Breast epithelium (tissue), 4 donors: ENCODE data around the gene BACE1. TPM values are rescaled to one million over a fixed set of nuclear protein-coding genes. Genes with fewer than 3 reads are reported as not detected.
"Not testable (repeated sequence)": the region's sequence is repeated elsewhere in the genome, so short reads cannot be mapped to it uniquely, and the experiment has no call there.

Experiments
- DNase-seq, 2 donors: peaks; one replicate each; pipeline ENCODE4 v3.0.0-alpha.2; 2019; ENCODE audit warnings: low spot score in 2 of 2
- H3K27ac ChIP-seq, 2 donors: fragments of 200-600 bp; sonication (generic) in 1 of 2; one replicate each; pipeline ENCODE4 v1.5.1; 2016 to 2019; ENCODE audit warnings: mild to moderate bottlenecking in 1 of 2
- H3K27me3 ChIP-seq, 2 donors: fragments of 200-600 bp; sonication (generic) in 1 of 2; one replicate each; pipeline versions ENCODE4 v1.5.1 to v1.6.0; 2017 to 2019; ENCODE audit warnings: control low read depth in 1 of 2, mild to moderate bottlenecking in 1 of 2
- H3K36me3 ChIP-seq: fragments of 200-600 bp; one replicate; pipeline ENCODE4 v1.5.1; 2019
- H3K4me1 ChIP-seq, 2 donors: fragments of 200-600 bp; sonication (generic); one replicate each; pipeline ENCODE4 v1.5.1; 2016 to 2019; ENCODE audit warnings: control low read depth in 1 of 2
- H3K4me3 ChIP-seq, 3 donors: fragments of 200-600 bp; sonication (generic); 1 replicate in 2 of 3; 2 replicates in 1 of 3; pipeline ENCODE4 v1.5.1; 2016 to 2019; ENCODE audit warnings: mild to moderate bottlenecking in 3 of 3, moderate library complexity in 2 of 3
- H3K9me3 ChIP-seq, 2 donors: fragments of 200-600 bp; sonication (generic) in 1 of 2; one replicate each; pipeline ENCODE4 v1.5.1; 2016 to 2019; ENCODE audit warnings: control low read depth in 1 of 2
- CTCF ChIP-seq, 3 donors: fragments of 450-650 bp; IDR thresholded peaks; one replicate each; pipeline ENCODE4 v1.5.1; 2016 to 2017; ENCODE audit warnings: antibody characterized with exemption in 3 of 3, mild to moderate bottlenecking in 3 of 3, moderate library complexity in 3 of 3
- POLR2A ChIP-seq: fragments of 450-650 bp; IDR thresholded peaks from one replicate; pipeline ENCODE4 v1.6.1; 2016; ENCODE audit warnings: antibody characterized with exemption, mild to moderate bottlenecking, moderate library complexity
- POLR2AphosphoS5 ChIP-seq, 3 donors: sonication (generic); formaldehyde crosslinking; IDR thresholded peaks; one replicate each; pipeline ENCODE4 v1.6.1; 2017; ENCODE audit warnings: antibody characterized with exemption in 3 of 3
- intact Hi-C: fragments of 100-400 bp; cut with DNase I; formaldehyde crosslinking; loops from one replicate; pipeline ENCODE4 v1.15.1; 2023; ENCODE audit warnings: low total_unique reads
- total RNA-seq, 3 donors: library from RNA; depleted of rRNA; stranded (reverse); fragments of >200 nt; gene quantifications; one replicate each; pipeline ENCODE4 v1.1.0, GENCODE V29; 2016

The BACE1 gene
- total RNA-seq, 3 donors from 2014 or later: 17.4 to 26.9 (median 17.9) TPM

- H3K4me3 ChIP-seq: no peak overlapping the region
- no peaks in the 10 kb centered on the region for H3K36me3 ChIP-seq
- TF ChIP-seq POLR2AphosphoS5 (IDR thresholded peaks at IDR 0.05) (no peak), CTCF (IDR thresholded peaks at IDR 0.05) (no peak), POLR2A (no peak)
- H3K27me3 ChIP-seq: no peaks in the 10 kb centered on the region
- H3K27ac ChIP-seq: no peak overlapping the region
- intact Hi-C loops: no loop called here
- no peaks in the 10 kb centered on the region for H3K4me1 ChIP-seq
- H3K9me3 ChIP-seq: no peaks in the 10 kb centered on the region
- DNase-seq: no peak
These were observed 36.2 kb downstream of the BACE1 start for GRCh38 chr11:117279711-117280376.

GRCh38 chr11:117278347-117278746 lies 37.7 kb downstream of the BACE1 start:
- Histone ChIP-seq H3K27ac (no peak overlapping the region), H3K27me3 (no peaks in the 10 kb centered on the region), H3K36me3 (no peaks in the 10 kb centered on the region), H3K4me3 (no peak overlapping the region), H3K4me1 (no peaks in the 10 kb centered on the region), H3K9me3 (no peaks in the 10 kb centered on the region)
- intact Hi-C loops: no loop called here
- no peak for TF ChIP-seq POLR2AphosphoS5 (IDR thresholded peaks at IDR 0.05)
- TF ChIP-seq POLR2A: no peak
- no peak for TF ChIP-seq CTCF (IDR thresholded peaks at IDR 0.05)
- no peak for DNase-seq

DNA sequence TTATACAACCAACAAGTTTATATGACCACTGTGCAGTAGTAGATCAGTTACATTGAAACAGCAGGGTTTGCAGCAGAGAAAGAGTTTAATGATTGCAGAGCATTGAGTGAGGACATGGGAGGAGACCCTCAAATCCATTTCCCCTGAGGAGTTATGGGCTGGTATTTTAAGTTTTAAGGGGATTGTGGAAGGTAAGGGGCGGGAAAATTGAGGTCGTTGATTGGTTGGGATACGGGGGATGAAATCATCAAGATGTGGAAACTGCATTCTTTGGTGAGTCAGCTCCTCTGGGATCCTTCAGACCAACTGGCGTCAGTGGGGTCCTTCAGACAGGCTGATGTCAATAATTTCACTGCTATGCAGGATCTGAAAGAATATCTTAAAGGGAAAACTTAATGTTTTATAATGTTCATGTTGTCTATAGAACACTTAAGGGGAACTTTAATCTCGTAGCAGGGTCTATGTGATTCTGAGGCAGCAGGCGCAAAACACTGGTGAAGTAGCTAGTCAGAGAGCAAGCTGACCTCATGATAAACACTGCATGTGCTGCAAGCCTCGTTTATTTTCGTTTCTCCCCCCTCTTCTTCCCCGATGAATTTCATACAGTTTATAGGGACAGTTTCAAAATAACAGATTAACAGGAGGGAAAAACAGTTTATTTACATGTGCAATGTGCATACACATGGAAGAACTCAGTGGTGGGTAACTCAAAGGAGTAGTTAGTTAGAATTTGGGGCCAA lies 42.3 kb downstream of the BACE1 start:
- H3K36me3 ChIP-seq: no peaks in the 10 kb centered on the region
- TF ChIP-seq CTCF (IDR thresholded peaks at IDR 0.05) (no peak), POLR2A (no peak), POLR2AphosphoS5 (IDR thresholded peaks at IDR 0.05) (no peak)
- intact Hi-C loops: no loop called here

DNA sequence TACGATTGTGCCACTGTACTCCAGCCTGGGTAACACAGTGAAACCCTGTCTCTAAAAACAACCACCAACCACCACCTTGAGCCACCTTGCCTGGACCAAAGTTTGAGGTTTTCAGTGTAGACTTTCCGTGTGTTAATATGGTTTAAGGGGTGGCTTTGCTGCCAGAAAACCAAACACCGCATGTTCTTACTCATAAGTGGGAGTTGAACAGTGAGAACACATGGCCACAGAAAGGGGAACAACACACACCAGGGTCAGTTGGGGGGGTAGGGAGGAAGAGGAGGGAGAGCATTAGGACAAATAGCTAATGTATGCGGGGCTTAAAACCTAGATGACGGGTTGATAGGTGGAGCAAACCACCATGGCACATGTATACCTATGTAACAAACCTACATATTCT lies 43.9 kb downstream of the BACE1 start:
- H3K36me3 ChIP-seq, H3K9me3 ChIP-seq, H3K27me3 ChIP-seq, H3K4me3 ChIP-seq, intact Hi-C loops, H3K27ac ChIP-seq, H3K4me1 ChIP-seq, DNase-seq: not testable (repeated sequence)

More for the DNA sequence above, 42.3 kb downstream of the BACE1 start:
- H3K27me3 ChIP-seq: no peaks in the 10 kb centered on the region
- H3K4me1 ChIP-seq: no peaks in the 10 kb centered on the region
- no peak for DNase-seq
- H3K4me3 ChIP-seq: no peak overlapping the region
- H3K9me3 ChIP-seq: no peaks in the 10 kb centered on the region
- H3K27ac ChIP-seq: no peak overlapping the region

- no peak for DNase-seq
- Histone ChIP-seq H3K4me1 (no peaks in the 10 kb centered on the region), H3K36me3 (no peaks in the 10 kb centered on the region), H3K4me3 (no peak overlapping the region), H3K27ac (no peak overlapping the region), H3K9me3 (no peaks in the 10 kb centered on the region), H3K27me3 (no peaks in the 10 kb centered on the region)
- no peak for TF ChIP-seq POLR2A
- TF ChIP-seq CTCF (IDR thresholded peaks at IDR 0.05): no peak
- TF ChIP-seq POLR2AphosphoS5 (IDR thresholded peaks at IDR 0.05): no peak
- intact Hi-C loops: no loop called here
These were observed 44.8 kb downstream of the BACE1 start for GRCh38 chr11:117271208-117271607.
